Measurements from ENCODE around the gene RAC3.

RAC3 gene

DNA sequence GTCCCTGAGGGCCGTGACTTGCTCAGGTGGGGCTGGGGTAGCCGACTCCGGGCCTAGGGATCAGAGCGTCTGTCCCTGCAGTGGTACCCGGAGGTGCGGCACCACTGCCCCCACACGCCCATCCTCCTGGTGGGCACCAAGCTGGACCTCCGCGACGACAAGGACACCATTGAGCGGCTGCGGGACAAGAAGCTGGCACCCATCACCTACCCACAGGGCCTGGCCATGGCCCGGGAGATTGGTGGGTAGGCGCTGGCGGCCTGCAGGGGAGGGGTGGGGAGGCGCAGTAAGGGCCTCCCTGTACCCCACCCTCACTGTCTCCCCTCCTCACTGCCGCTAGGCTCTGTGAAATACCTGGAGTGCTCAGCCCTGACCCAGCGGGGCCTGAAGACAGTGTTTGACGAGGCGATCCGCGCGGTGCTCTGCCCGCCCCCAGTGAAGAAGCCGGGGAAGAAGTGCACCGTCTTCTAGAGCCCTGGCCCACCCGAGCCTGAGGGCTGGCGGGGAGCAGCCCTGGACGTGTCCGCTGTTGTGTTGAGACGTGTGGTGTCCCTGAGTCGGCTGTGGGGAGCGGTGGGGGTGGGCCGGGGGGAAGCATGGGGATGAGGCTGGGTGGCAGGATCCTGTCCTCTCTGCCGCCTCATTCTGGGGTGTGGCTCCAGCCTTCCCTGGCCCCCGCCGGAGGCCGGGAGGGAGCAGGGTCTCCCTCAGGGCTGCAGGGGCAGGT is 2.0 kb downstream of the RAC3 start:
- DNase-seq (ENCODE audit: low spot score): no peak
- no CpG with 5 or more reads among the region's 38 CpGs for WGBS, 2 donors (ENCODE audit: extremely low coverage in 2 of 2, insufficient read length in 2 of 2, insufficient replicate concordance in 1 of 2)
- no peak overlapping the region for H3K23ac ChIP-seq (ENCODE audit: low read depth, low read length, poor library complexity)

DNA sequence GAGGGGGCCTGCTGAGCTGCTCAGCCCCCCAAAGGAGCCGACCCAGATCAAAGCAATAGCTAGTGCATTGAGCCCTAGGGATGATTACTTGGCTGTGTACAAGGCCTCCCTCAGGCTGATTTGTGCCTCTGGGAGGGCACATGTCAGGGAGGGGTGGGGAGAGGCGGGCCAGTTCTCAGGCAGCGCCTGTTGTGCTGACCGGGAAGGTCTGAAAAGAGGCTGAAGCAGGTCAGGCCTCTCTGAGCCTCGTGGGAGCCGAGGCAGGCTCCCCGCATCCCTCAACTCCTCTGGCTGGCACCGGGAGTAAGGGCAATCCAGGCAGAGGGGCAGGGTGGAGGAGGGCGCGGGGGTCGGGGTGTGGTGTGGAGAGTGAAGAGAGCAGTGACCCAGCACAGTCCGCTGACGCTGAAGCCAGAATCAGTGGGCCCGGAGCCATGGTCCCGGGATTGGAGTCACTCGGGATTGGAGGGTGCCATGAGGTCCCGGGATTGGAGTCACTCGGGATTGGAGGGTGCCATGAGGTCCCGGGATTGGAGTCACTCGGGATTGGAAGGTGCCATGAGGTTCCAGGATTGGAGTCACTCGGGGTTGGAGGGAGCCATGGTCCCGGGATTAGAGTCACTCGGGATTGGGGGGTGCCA is 3.0 kb downstream of the RAC3 start:
- Histone ChIP-seq H4K91ac (ENCODE audit: low read depth, low read length, poor library complexity) (no peak overlapping the region), H3K23ac (ENCODE audit: low read depth, low read length, poor library complexity) (no peak overlapping the region), H3K9me3 (replicated peaks in 1 of 2; ENCODE audit: control insufficient read depth in 2 of 2, insufficient read depth in 1 of 2, low read depth in 1 of 2, low read length in 2 of 2) (no peaks in the 10 kb centered on the region), H3K27ac (replicated peaks; ENCODE audit: low read length) (no peak overlapping the region), H3K14ac (ENCODE audit: low read length) (no peak overlapping the region), H4K8ac (ENCODE audit: low read depth, low read length) (no peak overlapping the region), H3K4me1 (ENCODE audit: control insufficient read depth in 2 of 2, insufficient read depth in 1 of 2, low read depth in 1 of 2, low read length in 2 of 2) (peaks cover 14 to 22% of the 10 kb centered on the region in 2 donors), H3K36me3 (replicated peaks in 1 of 2; ENCODE audit: control insufficient read depth in 2 of 2, insufficient read depth in 2 of 2, low read length in 2 of 2) (peaks cover 12 to 35% of the 10 kb centered on the region in 2 donors), H3K9ac (ENCODE audit: low read depth, low read length, poor library complexity) (peak overlapping the region; percentile 50), H3K4me3 (ENCODE audit: low read length in 2 of 2) (no peak overlapping the region), H3K27me3 (ENCODE audit: control insufficient read depth in 3 of 3, insufficient read depth in 3 of 3, low read depth in 1 of 3, low read length in 3 of 3) (no peaks in the 10 kb centered on the region), H2BK12ac (ENCODE audit: low read length) (no peak overlapping the region), H3K18ac (ENCODE audit: low read length) (no peak overlapping the region), H3K79me1 (ENCODE audit: low read depth, low read length) (peaks cover 10% of the 10 kb centered on the region), H2BK15ac (ENCODE audit: low read length) (no peak overlapping the region), H2BK5ac (ENCODE audit: low read length) (no peak overlapping the region), H3K4ac (ENCODE audit: low read length) (no peak overlapping the region), H3K4me2 (ENCODE audit: insufficient read depth, low read length, poor library complexity, severe bottlenecking) (no peak overlapping the region), H2BK120ac (ENCODE audit: low read depth, low read length) (no peak overlapping the region), H2AK5ac (ENCODE audit: low read depth, low read length) (no peak overlapping the region), H2AFZ (ENCODE audit: low read length) (no peak overlapping the region)
- DNase-seq (ENCODE audit: low spot score): no peak
- no CpG with 5 or more reads among the region's 23 CpGs for WGBS, 2 donors (ENCODE audit: extremely low coverage in 2 of 2, insufficient read length in 2 of 2, insufficient replicate concordance in 1 of 2)

More for the DNA sequence above, 2.0 kb downstream of the RAC3 start:
- Histone ChIP-seq H3K9me3 (replicated peaks in 1 of 2; ENCODE audit: control insufficient read depth in 2 of 2, insufficient read depth in 1 of 2, low read depth in 1 of 2, low read length in 2 of 2) (no peaks in the 10 kb centered on the region), H2AK5ac (ENCODE audit: low read depth, low read length) (peak overlapping the region; percentile 5), H3K79me1 (ENCODE audit: low read depth, low read length) (peaks cover 10% of the 10 kb centered on the region), H3K9ac (ENCODE audit: low read depth, low read length, poor library complexity) (no peak overlapping the region), H2BK12ac (ENCODE audit: low read length) (peak overlapping the region; percentile 22), H2BK120ac (ENCODE audit: low read depth, low read length) (peak overlapping the region; percentile 41), H3K4me1 (ENCODE audit: control insufficient read depth in 2 of 2, insufficient read depth in 1 of 2, low read depth in 1 of 2, low read length in 2 of 2) (peaks cover 14 to 22% of the 10 kb centered on the region in 2 donors), H3K27ac (replicated peaks; ENCODE audit: low read length) (no peak overlapping the region), H3K27me3 (ENCODE audit: control insufficient read depth in 3 of 3, insufficient read depth in 3 of 3, low read depth in 1 of 3, low read length in 3 of 3) (no peaks in the 10 kb centered on the region), H4K8ac (ENCODE audit: low read depth, low read length) (no peak overlapping the region), H3K36me3 (replicated peaks in 1 of 2; ENCODE audit: control insufficient read depth in 2 of 2, insufficient read depth in 2 of 2, low read length in 2 of 2) (peaks cover 20 to 39% of the 10 kb centered on the region in 2 donors), H2BK15ac (ENCODE audit: low read length) (no peak overlapping the region), H2BK5ac (ENCODE audit: low read length) (no peak overlapping the region), H3K4me3 (ENCODE audit: low read length in 2 of 2) (peak overlapping the region in 1 of 2 donors; percentile 14), H3K14ac (ENCODE audit: low read length) (no peak overlapping the region), H3K4me2 (ENCODE audit: insufficient read depth, low read length, poor library complexity, severe bottlenecking) (no peak overlapping the region), H3K18ac (ENCODE audit: low read length) (no peak overlapping the region), H4K91ac (ENCODE audit: low read depth, low read length, poor library complexity) (no peak overlapping the region), H3K4ac (ENCODE audit: low read length) (no peak overlapping the region), H2AFZ (ENCODE audit: low read length) (no peak overlapping the region)

DNA sequence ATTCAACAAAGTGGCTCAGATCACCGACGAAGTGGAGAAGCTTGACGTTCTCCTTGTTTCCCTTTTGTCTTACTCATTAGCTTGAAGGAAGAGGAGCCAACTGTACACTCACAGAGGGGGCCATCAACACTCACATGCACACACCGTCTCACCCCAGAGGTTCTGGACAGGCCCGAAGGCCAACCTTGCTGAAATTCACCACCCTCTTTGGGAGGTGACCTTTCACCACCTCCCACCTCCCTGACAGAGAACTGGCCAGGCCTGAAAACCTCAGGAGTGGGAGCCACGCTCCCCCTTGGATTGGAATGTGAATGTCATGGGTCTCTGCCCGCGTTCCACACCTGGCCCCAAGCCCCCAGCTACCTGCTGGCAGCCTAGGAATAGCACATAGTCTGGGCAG is 4.0 kb downstream of the RAC3 start:
- H4K8ac ChIP-seq (ENCODE audit: low read depth, low read length): no peak overlapping the region
- H2BK12ac ChIP-seq (ENCODE audit: low read length): no peak overlapping the region
- H3K23ac ChIP-seq (ENCODE audit: low read depth, low read length, poor library complexity): peak overlapping the region; percentile 97
- peak overlapping the region; percentile 39 for H2BK5ac ChIP-seq (ENCODE audit: low read length)
- no peak overlapping the region for H3K4ac ChIP-seq (ENCODE audit: low read length)
- H3K27me3 ChIP-seq (ENCODE audit: control insufficient read depth in 3 of 3, insufficient read depth in 3 of 3, low read depth in 1 of 3, low read length in 3 of 3): no peaks in the 10 kb centered on the region
- WGBS, 2 donors (ENCODE audit: extremely low coverage in 2 of 2, insufficient read length in 2 of 2, insufficient replicate concordance in 1 of 2): no CpG with 5 or more reads among the region's 8 CpGs
- no peak overlapping the region for H3K18ac ChIP-seq (ENCODE audit: low read length)
- no peak overlapping the region for H3K9ac ChIP-seq (ENCODE audit: low read depth, low read length, poor library complexity)
- H3K4me3 ChIP-seq (ENCODE audit: low read length in 2 of 2): peak overlapping the region in 1 of 2 donors; percentile 15
- no peaks in the 10 kb centered on the region for H3K9me3 ChIP-seq (replicated peaks in 1 of 2; ENCODE audit: control insufficient read depth in 2 of 2, insufficient read depth in 1 of 2, low read depth in 1 of 2, low read length in 2 of 2)
- peaks cover 14 to 22% of the 10 kb centered on the region in 2 donors for H3K4me1 ChIP-seq (ENCODE audit: control insufficient read depth in 2 of 2, insufficient read depth in 1 of 2, low read depth in 1 of 2, low read length in 2 of 2)
- no peak overlapping the region for H3K27ac ChIP-seq (replicated peaks; ENCODE audit: low read length)
- no peak overlapping the region for H4K91ac ChIP-seq (ENCODE audit: low read depth, low read length, poor library complexity)
- no peak overlapping the region for H2BK120ac ChIP-seq (ENCODE audit: low read depth, low read length)
- H2AK5ac ChIP-seq (ENCODE audit: low read depth, low read length): peak overlapping the region; percentile 96
- DNase-seq (ENCODE audit: low spot score): no peak
- H3K79me1 ChIP-seq (ENCODE audit: low read depth, low read length): peaks cover 10% of the 10 kb centered on the region
- no peak overlapping the region for H2BK15ac ChIP-seq (ENCODE audit: low read length)
- H3K36me3 ChIP-seq (replicated peaks in 1 of 2; ENCODE audit: control insufficient read depth in 2 of 2, insufficient read depth in 2 of 2, low read length in 2 of 2): peaks cover 8 to 33% of the 10 kb centered on the region in 2 donors
- H3K14ac ChIP-seq (ENCODE audit: low read length): no peak overlapping the region
- no peak overlapping the region for H2AFZ ChIP-seq (ENCODE audit: low read length)
- H3K4me2 ChIP-seq (ENCODE audit: insufficient read depth, low read length, poor library complexity, severe bottlenecking): no peak overlapping the region

DNA sequence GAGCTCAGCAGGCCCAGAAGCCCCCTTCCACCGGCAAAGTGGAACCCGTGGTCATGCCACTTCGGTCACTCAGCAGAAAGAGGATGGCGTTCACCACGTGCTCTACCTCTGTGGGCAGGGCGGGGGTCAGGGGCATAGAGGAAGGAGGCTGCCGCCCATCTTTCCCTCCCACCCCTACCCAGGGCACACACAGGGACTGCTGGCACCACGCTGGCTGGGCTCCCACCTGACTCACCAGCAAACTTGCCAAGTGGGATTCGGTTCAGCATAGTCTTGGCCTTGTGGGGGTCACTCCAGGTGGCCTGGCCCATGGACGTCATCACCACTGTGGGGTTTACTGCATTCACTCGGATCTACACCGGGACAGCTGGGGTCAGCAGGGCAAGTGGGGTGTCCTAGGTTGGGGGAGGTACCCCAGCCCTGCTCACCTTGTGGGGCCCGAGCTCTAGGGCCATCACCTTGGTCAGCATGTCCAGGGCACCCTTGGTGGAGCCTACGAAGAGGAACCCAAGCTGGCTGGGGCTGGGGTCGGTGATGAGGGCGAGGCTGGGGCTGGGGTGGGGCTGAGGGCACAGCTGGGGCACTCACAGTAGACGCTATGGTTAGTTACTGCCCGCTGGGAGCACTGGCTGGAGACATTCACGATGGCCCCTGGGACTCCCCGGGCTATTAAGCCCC is 4.6 kb downstream of the RAC3 start:
- peaks cover 8 to 33% of the 10 kb centered on the region in 2 donors for H3K36me3 ChIP-seq (replicated peaks in 1 of 2; ENCODE audit: control insufficient read depth in 2 of 2, insufficient read depth in 2 of 2, low read length in 2 of 2)
- H3K14ac ChIP-seq (ENCODE audit: low read length): no peak overlapping the region
- H4K91ac ChIP-seq (ENCODE audit: low read depth, low read length, poor library complexity): no peak overlapping the region
- H2BK12ac ChIP-seq (ENCODE audit: low read length): no peak overlapping the region
- H3K79me1 ChIP-seq (ENCODE audit: low read depth, low read length): peaks cover 10% of the 10 kb centered on the region
- peaks cover 14 to 22% of the 10 kb centered on the region in 2 donors for H3K4me1 ChIP-seq (ENCODE audit: control insufficient read depth in 2 of 2, insufficient read depth in 1 of 2, low read depth in 1 of 2, low read length in 2 of 2)
- H3K18ac ChIP-seq (ENCODE audit: low read length): no peak overlapping the region
- H2AFZ ChIP-seq (ENCODE audit: low read length): no peak overlapping the region
- peak overlapping the region; percentile 39 for H2BK5ac ChIP-seq (ENCODE audit: low read length)
- peak overlapping the region; percentile 97 for H3K23ac ChIP-seq (ENCODE audit: low read depth, low read length, poor library complexity)
- H3K9ac ChIP-seq (ENCODE audit: low read depth, low read length, poor library complexity): peak overlapping the region; percentile 38
- H4K8ac ChIP-seq (ENCODE audit: low read depth, low read length): no peak overlapping the region
- H2BK15ac ChIP-seq (ENCODE audit: low read length): no peak overlapping the region
- H3K27ac ChIP-seq (replicated peaks; ENCODE audit: low read length): no peak overlapping the region
- peak overlapping the region in 1 of 2 donors; percentile 92 for H3K4me3 ChIP-seq (ENCODE audit: low read length in 2 of 2)
- peak overlapping the region; percentile 96 for H2AK5ac ChIP-seq (ENCODE audit: low read depth, low read length)
- no peaks in the 10 kb centered on the region for H3K27me3 ChIP-seq (ENCODE audit: control insufficient read depth in 3 of 3, insufficient read depth in 3 of 3, low read depth in 1 of 3, low read length in 3 of 3)
- H3K4ac ChIP-seq (ENCODE audit: low read length): no peak overlapping the region
- no peak for DNase-seq (ENCODE audit: low spot score)
- no peaks in the 10 kb centered on the region for H3K9me3 ChIP-seq (replicated peaks in 1 of 2; ENCODE audit: control insufficient read depth in 2 of 2, insufficient read depth in 1 of 2, low read depth in 1 of 2, low read length in 2 of 2)
- H3K4me2 ChIP-seq (ENCODE audit: insufficient read depth, low read length, poor library complexity, severe bottlenecking): peak overlapping the region; percentile 99
- no peak overlapping the region for H2BK120ac ChIP-seq (ENCODE audit: low read depth, low read length)
- no CpG with 5 or more reads among the region's 20 CpGs for WGBS, 2 donors (ENCODE audit: extremely low coverage in 2 of 2, insufficient read length in 2 of 2, insufficient replicate concordance in 1 of 2)
